Astrocyte (in vitro differentiated cells and primary cell): Measurements from ENCODE around the gene BRINP2. TPM values are rescaled to one million over a fixed set of nuclear protein-coding genes. Genes with fewer than 3 reads are reported as not detected.

ENCODE experiments used
- DNase-seq: peaks from one replicate; pipeline ENCODE4 v3.0.0-alpha.2; 2010; ENCODE audit warnings: low read depth
- FAIRE-seq: peaks from 2 replicates; lab custom pipeline; 2011; peaks lifted over from hg19 to GRCh38; lab: Jason Lieb, UNC
- H2AFZ ChIP-seq: 2 replicates; pipeline ENCODE4 v1.6.0; 2012; ENCODE audit warnings: low read depth, low read length, inconsistent platforms
- H3K27ac ChIP-seq: 2 replicates; pipeline ENCODE4 v1.5.1; 2011; ENCODE audit warnings: low read depth, low read length, inconsistent platforms
- H3K27me3 ChIP-seq: 2 replicates; pipeline ENCODE4 v1.6.0; 2011; ENCODE audit warnings: low read length, inconsistent platforms; ENCODE audit not compliant: insufficient read depth
- H3K36me3 ChIP-seq: 2 replicates; pipeline ENCODE4 v1.5.1; 2011; ENCODE audit warnings: low read length, inconsistent platforms; ENCODE audit not compliant: insufficient read depth
- H3K4me1 ChIP-seq: 2 replicates; pipeline ENCODE4 v1.5.1; 2011; ENCODE audit warnings: low read length, inconsistent platforms; ENCODE audit not compliant: insufficient read depth
- H3K4me2 ChIP-seq: 2 replicates; pipeline ENCODE4 v1.6.0; 2012; ENCODE audit warnings: low read length, inconsistent platforms
- H3K4me3 ChIP-seq: 2 replicates; pipeline ENCODE4 v1.5.1; 2011; ENCODE audit warnings: low read depth, mild to moderate bottlenecking, low read length, inconsistent platforms; ENCODE audit not compliant: insufficient read depth
- H3K79me2 ChIP-seq: 2 replicates; pipeline ENCODE4 v1.6.0; 2012; ENCODE audit warnings: mild to moderate bottlenecking, low read length, inconsistent platforms; ENCODE audit not compliant: insufficient read depth
- H3K9ac ChIP-seq: 2 replicates; pipeline ENCODE4 v1.6.0; 2012; ENCODE audit warnings: mild to moderate bottlenecking, low read length, inconsistent platforms
- H3K9me3 ChIP-seq: 2 replicates; pipeline ENCODE4 v1.5.1; 2012; ENCODE audit warnings: low read depth, mild to moderate bottlenecking, low read length, inconsistent platforms; ENCODE audit not compliant: insufficient read depth
- H4K20me1 ChIP-seq: 2 replicates; pipeline ENCODE4 v1.6.0; 2012; ENCODE audit warnings: low read length, inconsistent platforms; ENCODE audit not compliant: insufficient read depth
- H3K27ac Mint-ChIP-seq: one replicate; pipeline ENCODE4 v1.8.0; 2021; ENCODE audit warnings: mild to moderate bottlenecking, mixed read lengths; ENCODE audit not compliant: unreplicated experiment
- H3K27me3 Mint-ChIP-seq: one replicate; pipeline ENCODE4 v1.8.0; 2021; ENCODE audit warnings: low read depth, mixed read lengths; ENCODE audit not compliant: unreplicated experiment
- H3K36me3 Mint-ChIP-seq: one replicate; pipeline ENCODE4 v1.8.0; 2021; ENCODE audit warnings: low read depth, mixed read lengths; ENCODE audit not compliant: unreplicated experiment
- H3K4me1 Mint-ChIP-seq: one replicate; pipeline ENCODE4 v1.8.0; 2021; ENCODE audit warnings: low read depth, mixed read lengths; ENCODE audit not compliant: unreplicated experiment
- H3K4me3 Mint-ChIP-seq: one replicate; pipeline ENCODE4 v1.8.0; 2021; ENCODE audit warnings: mild to moderate bottlenecking, moderate library complexity, mixed read lengths; ENCODE audit not compliant: unreplicated experiment
- H3K9me3 Mint-ChIP-seq: one replicate; pipeline ENCODE4 v1.8.0; 2021; ENCODE audit warnings: mild to moderate bottlenecking, mixed read lengths; ENCODE audit not compliant: unreplicated experiment
- EZH2 ChIP-seq: IDR thresholded peaks from 2 replicates; pipeline ENCODE4 v1.6.1; 2012; ENCODE audit warnings: mild to moderate bottlenecking, low read length, inconsistent platforms; ENCODE audit not compliant: insufficient read depth
- total RNA-seq: library from RNA; stranded (reverse); gene quantifications from 2 replicates; pipeline ENCODE4 v1.2.1, GENCODE V29; 2021
- TF ChIP-seq, protein P1 (sequence below): IDR thresholded peaks from 2 replicates; pipeline ENCODE4 v1.5.1; 2011; ENCODE audit warnings: low read depth, mild to moderate bottlenecking, inconsistent platforms, low read length, moderate library complexity; ENCODE audit not compliant: insufficient read depth

The BRINP2 gene
- total RNA-seq, 1 donor from 2014 or later: not detected

DNA sequence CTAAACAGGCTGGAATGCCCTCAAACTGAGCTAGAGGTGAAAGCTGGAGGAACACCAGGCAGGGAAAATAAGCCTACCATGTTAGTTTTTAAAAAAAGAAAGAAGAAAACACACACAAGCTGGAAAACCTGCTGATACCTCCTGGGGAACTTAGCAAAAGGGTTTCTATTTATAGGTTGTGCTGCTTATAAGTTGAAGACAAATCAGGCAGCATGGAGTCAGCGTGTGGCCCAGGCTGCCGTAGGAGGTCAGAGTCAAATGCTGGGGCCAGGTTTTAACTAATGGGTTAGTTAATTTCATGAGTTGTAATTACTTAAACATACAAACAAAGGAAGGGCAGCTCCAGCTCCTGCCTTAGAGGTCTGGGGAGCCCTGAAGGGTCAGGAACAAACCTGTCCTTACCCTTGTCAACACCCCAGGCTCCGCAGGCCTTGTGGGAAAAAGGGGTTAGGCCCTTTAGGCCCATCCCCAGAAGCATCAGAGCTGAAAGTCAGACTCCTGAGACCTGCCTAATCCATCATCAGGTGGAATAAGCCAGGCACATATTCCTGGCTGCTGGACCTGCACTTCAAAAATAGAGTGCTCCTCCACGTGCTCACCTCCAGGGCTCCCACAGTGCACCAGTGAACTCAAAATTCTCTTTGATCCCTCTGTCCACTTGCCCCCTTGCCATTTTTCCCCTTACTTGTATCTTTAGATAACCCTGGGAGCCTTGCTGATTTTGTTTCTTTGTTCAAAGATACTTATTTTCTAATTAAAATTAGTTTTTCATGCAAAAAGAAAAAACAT, 59.7 kb downstream of the BRINP2 start:
- no peaks in the 10 kb centered on the region for H3K9me3 ChIP-seq
- no peak overlapping the region for H2AFZ ChIP-seq
- H3K27me3 ChIP-seq: peaks cover 2% of the 10 kb centered on the region
- H3K4me3 ChIP-seq: no peak overlapping the region
- no peaks in the 10 kb centered on the region for H3K36me3 Mint-ChIP-seq
- no peak for TF ChIP-seq EZH2
- TF ChIP-seq, protein P1, sequence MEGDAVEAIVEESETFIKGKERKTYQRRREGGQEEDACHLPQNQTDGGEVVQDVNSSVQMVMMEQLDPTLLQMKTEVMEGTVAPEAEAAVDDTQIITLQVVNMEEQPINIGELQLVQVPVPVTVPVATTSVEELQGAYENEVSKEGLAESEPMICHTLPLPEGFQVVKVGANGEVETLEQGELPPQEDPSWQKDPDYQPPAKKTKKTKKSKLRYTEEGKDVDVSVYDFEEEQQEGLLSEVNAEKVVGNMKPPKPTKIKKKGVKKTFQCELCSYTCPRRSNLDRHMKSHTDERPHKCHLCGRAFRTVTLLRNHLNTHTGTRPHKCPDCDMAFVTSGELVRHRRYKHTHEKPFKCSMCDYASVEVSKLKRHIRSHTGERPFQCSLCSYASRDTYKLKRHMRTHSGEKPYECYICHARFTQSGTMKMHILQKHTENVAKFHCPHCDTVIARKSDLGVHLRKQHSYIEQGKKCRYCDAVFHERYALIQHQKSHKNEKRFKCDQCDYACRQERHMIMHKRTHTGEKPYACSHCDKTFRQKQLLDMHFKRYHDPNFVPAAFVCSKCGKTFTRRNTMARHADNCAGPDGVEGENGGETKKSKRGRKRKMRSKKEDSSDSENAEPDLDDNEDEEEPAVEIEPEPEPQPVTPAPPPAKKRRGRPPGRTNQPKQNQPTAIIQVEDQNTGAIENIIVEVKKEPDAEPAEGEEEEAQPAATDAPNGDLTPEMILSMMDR: no peak
- peaks cover 6% of the 10 kb centered on the region for H3K4me1 Mint-ChIP-seq
- H3K9ac ChIP-seq: no peak overlapping the region
- no peak overlapping the region for H3K4me3 Mint-ChIP-seq
- FAIRE-seq (no peak), DNase-seq (no peak)
- H3K4me1 ChIP-seq: no peaks in the 10 kb centered on the region
- no peaks in the 10 kb centered on the region for H4K20me1 ChIP-seq
- no peak overlapping the region for H3K4me2 ChIP-seq
- H3K36me3 ChIP-seq: no peaks in the 10 kb centered on the region
- peaks cover 15% of the 10 kb centered on the region for H3K27me3 Mint-ChIP-seq
- H3K79me2 ChIP-seq: no peaks in the 10 kb centered on the region
- no peaks in the 10 kb centered on the region for H3K9me3 Mint-ChIP-seq
- no peak overlapping the region for H3K27ac ChIP-seq
- no peak overlapping the region for H3K27ac Mint-ChIP-seq

GRCh38 chr1:177235350-177235749, 64.6 kb downstream of the BRINP2 start:
- Histone ChIP-seq H3K4me2 (no peak overlapping the region), H3K27me3 (peaks cover 2% of the 10 kb centered on the region), H3K36me3 (no peaks in the 10 kb centered on the region), H4K20me1 (no peaks in the 10 kb centered on the region), H2AFZ (no peak overlapping the region), H3K4me1 (no peaks in the 10 kb centered on the region), H3K4me3 (no peak overlapping the region), H3K9me3 (no peaks in the 10 kb centered on the region), H3K79me2 (no peaks in the 10 kb centered on the region), H3K9ac (no peak overlapping the region), H3K27ac (no peak overlapping the region)
- TF ChIP-seq, protein P1: no peak
- no peak for TF ChIP-seq EZH2
- no peak overlapping the region for H3K27ac Mint-ChIP-seq
- no peaks in the 10 kb centered on the region for H3K36me3 Mint-ChIP-seq
- FAIRE-seq (no peak), DNase-seq (no peak)
- H3K27me3 Mint-ChIP-seq: peaks cover 14% of the 10 kb centered on the region
- peaks cover under 1% of the 10 kb centered on the region for H3K4me1 Mint-ChIP-seq
- no peak overlapping the region for H3K4me3 Mint-ChIP-seq
- H3K9me3 Mint-ChIP-seq: no peaks in the 10 kb centered on the region

DNA sequence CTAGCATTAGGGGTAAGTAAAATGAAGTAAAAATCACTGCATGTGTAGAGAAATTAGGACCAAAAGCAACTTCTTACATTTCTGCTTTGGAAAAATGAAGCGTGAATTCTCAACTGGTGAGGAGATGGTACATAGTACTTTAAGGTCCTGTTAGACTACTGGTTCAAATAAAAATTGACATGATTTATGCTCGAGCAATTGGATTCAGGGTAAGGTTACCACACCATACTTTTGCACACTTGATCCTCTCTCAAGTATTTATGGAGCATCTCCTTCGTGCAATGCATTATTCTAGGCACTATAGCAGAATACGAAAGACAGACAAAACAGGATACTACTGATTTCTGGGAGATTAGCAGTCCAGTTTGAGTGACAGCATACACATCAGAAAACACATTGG, 66.2 kb downstream of the BRINP2 start:
- no peak overlapping the region for H3K4me3 Mint-ChIP-seq
- H3K79me2 ChIP-seq: no peaks in the 10 kb centered on the region
- no peaks in the 10 kb centered on the region for H3K9me3 ChIP-seq
- H3K27me3 ChIP-seq: peaks cover 2% of the 10 kb centered on the region
- H2AFZ ChIP-seq: no peak overlapping the region
- no peak for DNase-seq
- no peaks in the 10 kb centered on the region for H3K4me1 Mint-ChIP-seq
- no peak overlapping the region for H3K27ac ChIP-seq
- H3K36me3 ChIP-seq: no peaks in the 10 kb centered on the region
- H3K4me1 ChIP-seq: no peaks in the 10 kb centered on the region
- no peak for TF ChIP-seq EZH2
- TF ChIP-seq, protein P1: no peak
- H4K20me1 ChIP-seq: no peaks in the 10 kb centered on the region
- peaks cover 2% of the 10 kb centered on the region for H3K9me3 Mint-ChIP-seq
- H3K4me3 ChIP-seq: no peak overlapping the region
- no peak for FAIRE-seq
- H3K27me3 Mint-ChIP-seq: peaks cover 18% of the 10 kb centered on the region
- no peak overlapping the region for H3K27ac Mint-ChIP-seq
- no peak overlapping the region for H3K4me2 ChIP-seq
- H3K36me3 Mint-ChIP-seq: no peaks in the 10 kb centered on the region
- H3K9ac ChIP-seq: no peak overlapping the region
